HG02588 (cell line): Measurements from ENCODE around the gene XPO4.

Experiments used
- ATAC-seq: cut with Tn5 transposase; IDR thresholded peaks from one replicate; pipeline ENCODE4 v1.9.1; 2021; ENCODE audit warnings: mild to moderate bottlenecking, moderate library complexity; ENCODE audit not compliant: unreplicated experiment

Gene XPO4

DNA sequence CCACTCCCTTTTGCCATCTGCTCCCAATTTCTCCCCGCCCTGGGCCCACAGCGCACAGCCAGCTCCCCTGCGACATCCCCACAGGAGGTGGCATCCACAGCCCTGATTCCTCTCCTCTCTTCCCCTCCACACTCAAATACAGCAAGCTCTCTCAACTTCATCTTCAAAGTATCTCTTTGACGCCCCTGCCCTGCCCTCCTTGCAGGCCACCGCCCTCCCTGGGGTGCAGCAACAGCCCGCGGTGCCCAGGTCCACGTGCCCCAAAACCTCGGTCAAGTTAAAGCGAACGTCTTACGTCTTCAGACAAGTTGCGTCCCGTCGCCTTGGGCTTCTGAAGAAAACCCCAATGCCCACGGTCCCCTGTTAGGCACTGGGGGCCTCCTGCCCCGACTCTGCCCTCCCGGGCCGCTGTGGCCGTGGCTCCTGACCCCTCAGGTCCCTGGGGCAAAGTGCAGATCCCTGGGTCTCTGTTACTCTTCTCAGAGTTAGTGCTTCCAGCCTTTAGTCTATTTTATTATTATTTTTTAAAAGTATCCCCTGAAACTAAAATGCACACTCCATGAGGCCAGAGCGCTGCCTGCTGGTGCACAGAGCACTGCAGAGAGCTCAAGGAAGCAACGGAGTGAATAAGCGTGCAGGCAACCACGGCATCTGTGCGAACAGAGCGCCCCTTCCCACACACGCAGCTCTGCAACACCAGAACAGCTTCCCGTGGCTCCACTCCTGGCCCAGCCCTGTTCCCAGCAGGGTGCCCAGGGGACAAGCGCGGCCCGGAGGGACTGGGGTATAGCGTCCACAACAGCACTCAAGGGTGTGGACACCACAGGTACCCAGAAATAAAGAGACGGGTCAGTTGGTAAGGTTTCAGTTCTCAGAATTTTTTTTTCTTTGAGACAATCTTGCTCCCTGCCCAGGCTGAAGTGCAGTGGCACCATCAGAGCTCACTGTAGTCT lies 172.6 kb downstream of the XPO4 start:
- ATAC-seq, result no peak

DNA sequence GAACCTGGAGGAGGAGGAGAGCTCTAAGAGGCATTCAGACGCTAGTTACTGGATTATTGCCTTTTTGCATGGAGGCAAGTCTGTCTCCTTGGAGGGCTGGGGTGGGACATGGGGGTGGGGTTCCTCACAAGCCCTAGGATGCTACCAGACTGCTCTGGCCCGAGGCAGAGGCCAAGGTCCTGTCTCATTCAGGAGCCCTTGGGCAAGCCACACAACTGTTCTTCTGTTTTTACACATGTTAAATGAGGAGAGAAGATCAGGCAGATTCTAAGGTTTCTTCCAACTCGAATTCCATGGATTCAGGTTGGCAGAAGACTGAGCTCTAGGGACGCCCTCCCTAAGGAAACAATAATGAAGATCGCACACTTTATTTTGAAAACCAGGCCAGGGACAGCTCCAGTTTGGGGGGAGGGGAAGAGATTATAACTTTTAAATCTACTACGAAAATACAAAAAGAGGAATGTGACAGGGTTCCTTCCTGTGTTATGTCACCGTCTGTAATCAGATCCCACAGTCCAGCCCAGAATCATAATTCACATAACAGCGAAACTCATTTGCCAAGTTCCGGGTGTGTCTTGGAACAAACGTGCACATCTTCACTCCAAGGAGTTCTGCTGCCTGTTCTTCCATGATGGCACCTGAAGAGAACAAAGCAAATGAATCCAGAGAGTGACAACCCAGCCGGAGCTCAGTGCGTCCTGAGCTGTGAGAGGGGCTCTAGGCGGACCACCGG lies 173.8 kb downstream of the XPO4 start:
- ATAC-seq, result no peak

DNA sequence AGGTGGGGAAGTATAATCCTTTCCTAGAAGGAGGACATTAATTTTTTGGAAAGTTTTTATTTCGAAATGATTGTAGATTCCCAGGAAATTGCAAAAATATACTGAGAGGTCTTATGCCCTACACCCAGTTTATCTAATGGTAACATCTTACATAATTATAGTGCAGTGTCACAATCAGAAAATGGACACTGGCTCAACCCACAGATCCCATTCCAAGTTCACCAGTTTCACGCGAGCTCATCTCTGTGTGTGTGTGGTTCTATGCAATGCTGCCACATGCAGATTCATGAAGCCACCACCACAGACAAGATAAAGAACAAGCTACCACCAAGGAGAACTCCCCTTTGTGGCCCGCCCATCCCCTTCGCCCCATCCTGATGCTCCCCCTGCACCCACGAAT lies 174.7 kb downstream of the XPO4 start:
- no peak for ATAC-seq
